Right atrium auricular region (tissue), 2 donors: ENCODE measurements around the gene KANK2. TPM values are rescaled to one million over a fixed set of nuclear protein-coding genes. Genes with fewer than 3 reads are reported as not detected.
A peak's percentile ranks its signal among the peaks of the same experiment; 100 is the strongest.

Experiments
- DNase-seq: peaks from one replicate; pipeline ENCODE4 v3.0.0-alpha.2; 2019; ENCODE audit warnings: low spot score
- H3K27ac ChIP-seq, 2 donors: fragments of 200-600 bp; sonication (generic); 1 replicate in 1 of 2; 2 replicates in 1 of 2; pipeline ENCODE4 v1.5.1; 2016 to 2019
- H3K27me3 ChIP-seq, 2 donors: fragments of 200-600 bp; sonication (generic); one replicate each; pipeline versions ENCODE4 v1.5.1 to v1.6.0; 2017 to 2019
- H3K36me3 ChIP-seq: fragments of 200-600 bp; sonication (generic); one replicate; pipeline ENCODE4 v1.5.1; 2016
- H3K4me1 ChIP-seq, 2 donors: fragments of 200-600 bp; sonication (generic); one replicate each; pipeline versions ENCODE4 v1.5.1 to v1.6.0; 2017 to 2019
- H3K4me3 ChIP-seq, 2 donors: fragments of 200-600 bp; sonication (generic); 1 replicate in 1 of 2; 2 replicates in 1 of 2; pipeline ENCODE4 v1.5.1; 2017 to 2019; ENCODE audit warnings: mild to moderate bottlenecking in 1 of 2, moderate library complexity in 1 of 2
- H3K9me3 ChIP-seq, 2 donors: fragments of 200-600 bp; sonication (generic); one replicate each; pipeline ENCODE4 v1.5.1; 2019
- total RNA-seq, 2 donors: library from RNA; depleted of rRNA; stranded (reverse); fragments of >200 nt; gene quantifications; one replicate each; pipeline ENCODE4 v1.1.0, GENCODE V29; 2016
- TF ChIP-seq, protein P1 (sequence below), 2 donors: fragments of 200-600 bp; sonication (generic); IDR thresholded peaks; one replicate each; pipeline ENCODE4 v1.5.1; 2019; ENCODE audit warnings: antibody characterized with exemption in 2 of 2

Gene KANK2
- total RNA-seq, 2 donors from 2014 or later: 445 to 622 TPM

DNA sequence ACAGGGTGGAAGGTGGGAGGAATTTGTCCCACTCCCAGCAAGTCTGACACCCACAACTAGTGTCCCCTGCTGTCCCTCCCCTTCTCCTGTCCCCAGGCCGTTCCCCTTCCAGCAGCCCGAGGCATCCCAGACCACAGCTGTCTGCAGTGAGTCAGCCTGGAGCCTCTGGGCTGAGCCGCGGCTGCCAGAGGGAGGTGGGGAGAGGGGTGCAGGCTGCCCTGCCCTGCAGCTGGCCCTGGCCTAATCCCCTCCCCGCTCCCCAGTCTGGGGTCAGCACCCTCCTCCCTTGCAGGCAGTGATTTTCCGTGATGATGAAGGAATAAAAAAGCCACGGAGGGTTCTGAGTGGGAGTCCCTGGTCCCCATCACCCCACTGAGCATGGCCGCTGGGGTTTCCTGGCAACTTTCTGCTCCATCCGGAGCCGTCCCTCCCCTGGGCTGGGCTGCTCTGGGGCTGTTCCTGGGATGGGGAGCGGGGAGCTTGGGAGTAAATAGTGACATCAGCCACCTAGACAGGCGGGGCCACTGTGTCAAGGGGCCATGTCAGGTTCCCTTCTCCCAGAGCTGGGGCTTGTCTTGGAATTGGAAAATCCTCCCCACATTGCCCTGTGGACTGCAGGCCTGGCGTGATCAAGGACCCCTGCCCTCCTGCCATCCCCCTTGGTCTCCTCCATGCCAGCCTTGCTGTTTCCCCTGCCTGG, 58.6 kb downstream of the KANK2 start:
- H3K9me3 ChIP-seq: no peaks in the 10 kb centered on the region
- no peaks in the 10 kb centered on the region for H3K36me3 ChIP-seq
- H3K4me1 ChIP-seq: peaks cover 3 to 65% of the 10 kb centered on the region in 2 donors
- DNase-seq: peak; percentile 91
- peak overlapping the region in 1 of 2 donors; percentile 27 for H3K4me3 ChIP-seq
- H3K27me3 ChIP-seq: no peaks in the 10 kb centered on the region
- peak overlapping the region; percentile 96 to 98 for H3K27ac ChIP-seq
- TF ChIP-seq, protein P1, sequence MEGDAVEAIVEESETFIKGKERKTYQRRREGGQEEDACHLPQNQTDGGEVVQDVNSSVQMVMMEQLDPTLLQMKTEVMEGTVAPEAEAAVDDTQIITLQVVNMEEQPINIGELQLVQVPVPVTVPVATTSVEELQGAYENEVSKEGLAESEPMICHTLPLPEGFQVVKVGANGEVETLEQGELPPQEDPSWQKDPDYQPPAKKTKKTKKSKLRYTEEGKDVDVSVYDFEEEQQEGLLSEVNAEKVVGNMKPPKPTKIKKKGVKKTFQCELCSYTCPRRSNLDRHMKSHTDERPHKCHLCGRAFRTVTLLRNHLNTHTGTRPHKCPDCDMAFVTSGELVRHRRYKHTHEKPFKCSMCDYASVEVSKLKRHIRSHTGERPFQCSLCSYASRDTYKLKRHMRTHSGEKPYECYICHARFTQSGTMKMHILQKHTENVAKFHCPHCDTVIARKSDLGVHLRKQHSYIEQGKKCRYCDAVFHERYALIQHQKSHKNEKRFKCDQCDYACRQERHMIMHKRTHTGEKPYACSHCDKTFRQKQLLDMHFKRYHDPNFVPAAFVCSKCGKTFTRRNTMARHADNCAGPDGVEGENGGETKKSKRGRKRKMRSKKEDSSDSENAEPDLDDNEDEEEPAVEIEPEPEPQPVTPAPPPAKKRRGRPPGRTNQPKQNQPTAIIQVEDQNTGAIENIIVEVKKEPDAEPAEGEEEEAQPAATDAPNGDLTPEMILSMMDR (IDR thresholded peaks at IDR 0.05): no peak

DNA sequence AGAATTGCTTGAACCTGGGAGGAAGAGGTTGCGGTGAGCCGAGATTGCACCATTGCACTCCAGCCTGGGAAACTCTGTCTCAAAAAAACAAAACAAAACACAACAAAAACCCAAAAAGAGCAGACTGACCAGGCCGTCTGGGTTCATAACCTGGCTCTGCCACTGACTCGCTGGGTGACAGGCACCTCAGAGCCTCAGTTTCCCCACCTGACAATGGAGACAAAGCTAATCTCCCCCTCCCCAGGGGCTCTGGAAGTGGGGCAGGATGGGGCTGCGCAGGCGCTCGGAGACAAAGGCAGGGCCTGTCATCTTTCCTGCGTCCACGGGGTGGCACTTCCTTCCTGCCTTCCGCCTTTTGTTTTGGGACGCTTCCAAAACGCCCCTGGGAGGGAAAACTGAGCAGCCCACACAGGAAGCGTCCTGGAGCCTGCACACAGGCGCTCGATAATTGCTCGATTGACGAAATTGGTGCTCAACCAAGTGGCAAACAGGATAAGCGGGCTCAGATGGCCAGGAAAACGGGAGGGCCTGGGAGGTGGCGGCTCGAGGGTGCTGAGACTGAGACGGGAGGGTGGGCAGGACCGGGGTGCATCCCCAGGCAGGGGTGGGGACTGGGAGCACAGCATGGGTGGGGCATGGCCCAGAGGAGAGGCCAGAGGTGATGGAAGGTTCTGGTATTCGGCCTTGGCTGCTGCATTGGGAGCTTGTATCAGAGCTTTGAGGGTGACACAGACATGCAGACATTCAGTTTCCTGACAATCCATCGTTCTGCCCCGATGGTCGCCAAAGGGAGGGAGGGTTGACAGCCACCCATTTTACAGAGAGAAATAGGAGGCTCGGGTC, 59.6 kb downstream of the KANK2 start:
- H3K4me3 ChIP-seq: peak overlapping the region in 1 of 2 donors; percentile 27
- peaks cover under 1 to 56% of the 10 kb centered on the region in 2 donors for H3K4me1 ChIP-seq
- no peaks in the 10 kb centered on the region for H3K9me3 ChIP-seq
- H3K27me3 ChIP-seq: no peaks in the 10 kb centered on the region
- TF ChIP-seq, protein P1 (IDR thresholded peaks at IDR 0.05): peak; percentile 65 to 92
- peak; percentile 92 for DNase-seq
- peak overlapping the region; percentile 96 to 98 for H3K27ac ChIP-seq
- H3K36me3 ChIP-seq: no peaks in the 10 kb centered on the region

DNA sequence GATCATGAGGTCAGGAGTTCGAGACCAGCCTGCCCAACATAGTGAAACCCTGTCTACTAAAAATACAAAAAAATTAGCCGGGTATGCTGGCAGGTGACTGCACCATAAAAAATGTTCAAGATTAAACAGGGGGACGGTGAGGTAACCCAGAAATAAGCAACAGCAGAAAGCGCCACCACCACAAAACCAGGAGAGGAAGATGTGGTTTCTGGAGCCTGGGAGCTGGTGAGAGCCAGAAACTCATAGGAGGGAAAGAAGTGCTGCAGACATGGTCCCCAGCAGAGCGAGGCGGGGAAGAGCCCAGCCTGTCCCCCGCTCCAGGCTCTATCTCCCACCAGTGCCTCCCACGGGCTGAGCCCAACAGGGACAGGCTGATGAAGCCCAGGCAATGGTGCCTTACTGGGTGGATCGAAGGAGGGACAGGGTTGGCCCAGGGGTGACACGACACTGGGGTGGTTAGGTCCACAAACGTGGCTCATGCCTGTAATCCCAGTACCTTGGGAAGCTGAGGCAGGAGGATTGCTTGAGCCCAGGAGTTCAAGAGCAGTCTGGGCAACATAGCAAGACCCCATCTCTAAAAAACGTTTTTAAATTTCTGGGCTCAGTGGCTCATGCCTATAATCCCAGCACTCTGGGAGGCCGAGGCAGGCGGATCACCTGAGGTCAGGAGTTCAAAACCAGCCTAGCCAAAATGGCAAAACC, 60.8 kb downstream of the KANK2 start:
- Histone ChIP-seq H3K9me3 (no peaks in the 10 kb centered on the region), H3K27ac (peak overlapping the region; percentile 96 to 98), H3K36me3 (peaks cover 7% of the 10 kb centered on the region), H3K4me3 (no peak overlapping the region), H3K4me1 (peaks cover 0 to 45% of the 10 kb centered on the region in 2 donors), H3K27me3 (no peaks in the 10 kb centered on the region)
- DNase-seq: no peak
- TF ChIP-seq, protein P1 (IDR thresholded peaks at IDR 0.05): no peak

DNA sequence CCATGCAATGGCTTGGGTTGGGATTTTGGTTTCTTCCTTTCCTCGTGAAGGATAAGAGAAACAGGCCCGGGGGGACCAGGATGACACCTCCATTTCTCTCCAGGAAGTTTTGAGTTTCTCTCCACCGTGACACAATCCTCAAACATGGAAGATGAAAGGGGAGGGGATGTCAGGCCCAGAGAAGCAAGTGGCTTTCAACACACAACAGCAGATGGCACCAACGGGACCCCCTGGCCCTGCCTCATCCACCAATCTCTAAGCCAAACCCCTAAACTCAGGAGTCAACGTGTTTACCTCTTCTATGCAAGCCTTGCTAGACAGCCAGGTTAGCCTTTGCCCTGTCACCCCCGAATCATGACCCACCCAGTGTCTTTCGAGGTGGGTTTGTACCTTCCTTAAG, 65.9 kb downstream of the KANK2 start:
- Histone ChIP-seq H3K27ac (peak overlapping the region; percentile 52 to 55), H3K9me3 (no peaks in the 10 kb centered on the region), H3K4me1 (peaks cover 0 to 9% of the 10 kb centered on the region in 2 donors), H3K4me3 (no peak overlapping the region), H3K27me3 (no peaks in the 10 kb centered on the region), H3K36me3 (peaks cover 42% of the 10 kb centered on the region)
- DNase-seq: no peak
- TF ChIP-seq, protein P1 (IDR thresholded peaks at IDR 0.05): no peak

DNA sequence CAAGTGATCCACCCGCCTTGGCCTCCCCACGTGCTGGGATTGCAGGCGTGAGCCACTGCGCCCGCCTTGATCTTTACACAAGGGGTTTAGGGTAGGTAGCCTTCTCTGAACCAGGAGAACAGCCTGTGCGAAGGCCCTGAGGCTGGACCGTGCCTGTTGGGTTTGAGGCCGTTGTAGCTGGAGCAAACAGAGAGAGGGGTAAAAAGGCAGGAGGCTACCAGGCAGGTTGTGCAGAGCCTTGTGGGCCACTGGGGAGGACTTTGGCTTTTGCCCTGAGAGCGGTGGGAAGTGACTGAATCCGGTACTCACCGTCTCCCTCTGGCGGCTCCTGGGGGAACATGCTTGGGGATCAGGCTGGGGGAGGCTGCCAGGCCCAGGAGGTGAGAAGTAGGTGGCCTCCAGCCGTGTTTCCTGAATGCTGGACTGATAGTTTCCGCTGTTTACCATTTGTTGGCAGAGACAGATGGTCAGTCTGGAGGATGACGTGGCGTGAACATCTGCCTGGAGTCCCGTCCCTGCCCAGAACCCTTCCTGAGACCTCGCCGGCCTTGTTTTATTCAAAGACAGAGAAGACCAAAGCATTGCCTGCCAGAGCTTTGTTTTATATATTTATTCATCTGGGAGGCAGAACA, 66.4 kb downstream of the KANK2 start:
- Histone ChIP-seq H3K4me1 (peaks cover 0 to 7% of the 10 kb centered on the region in 2 donors), H3K4me3 (no peak overlapping the region), H3K27me3 (no peaks in the 10 kb centered on the region), H3K27ac (peak overlapping the region; percentile 52 to 55), H3K9me3 (no peaks in the 10 kb centered on the region), H3K36me3 (peaks cover 42% of the 10 kb centered on the region)
- DNase-seq: peak; percentile 86
- TF ChIP-seq, protein P1 (IDR thresholded peaks at IDR 0.05): peak; percentile 86 to 94
